Liver (tissue), 9 donors: ENCODE results near the gene PLEK2. TPM values are rescaled to one million over a fixed set of nuclear protein-coding genes. Genes with fewer than 3 reads are reported as not detected.

Experiments used
- DNase-seq: peaks from one replicate; pipeline ENCODE4 v3.0.0-alpha.2; 2017; ENCODE audit warnings: low spot score
- H3K27ac ChIP-seq, 2 donors: one replicate each; pipeline ENCODE4 v1.7.0; 2013; ENCODE audit warnings: inconsistent platforms in 2 of 2, low read length in 2 of 2, control low read depth in 1 of 2, low read depth in 1 of 2, mild to moderate bottlenecking in 1 of 2
- H3K27me3 ChIP-seq, 4 donors: one replicate each; pipeline versions ENCODE4 v1.6.1 to v1.7.0; 2013; ENCODE audit warnings: low read length in 3 of 4, inconsistent platforms in 1 of 4, mild to moderate bottlenecking in 1 of 4, moderate library complexity in 1 of 4; ENCODE audit not compliant: control insufficient read depth in 4 of 4, insufficient read depth in 4 of 4
- H3K36me3 ChIP-seq, 4 donors: one replicate each; pipeline versions ENCODE4 v1.6.1 to v1.7.0; 2013; ENCODE audit warnings: low read length in 3 of 4, mild to moderate bottlenecking in 3 of 4, low read depth in 1 of 4, moderate library complexity in 1 of 4; ENCODE audit not compliant: control insufficient read depth in 4 of 4, insufficient read depth in 3 of 4
- H3K4me1 ChIP-seq, 4 donors: one replicate each; pipeline versions ENCODE4 v1.6.1 to v1.7.0; 2013; ENCODE audit warnings: low read length in 3 of 4, mild to moderate bottlenecking in 3 of 4, moderate library complexity in 1 of 4; ENCODE audit not compliant: control insufficient read depth in 4 of 4, insufficient read depth in 4 of 4
- H3K4me3 ChIP-seq, 3 donors: one replicate each; pipeline versions ENCODE4 v1.6.1 to v1.7.0; 2013; ENCODE audit warnings: low read length in 3 of 3, control low read depth in 1 of 3, low read depth in 1 of 3, mild to moderate bottlenecking in 1 of 3
- H3K9ac ChIP-seq, 2 donors: one replicate each; pipeline ENCODE4 v1.7.0; 2013; ENCODE audit warnings: low read length in 2 of 2, mild to moderate bottlenecking in 2 of 2, moderate library complexity in 2 of 2, control low read depth in 1 of 2, low read depth in 1 of 2
- H3K9me3 ChIP-seq, 4 donors: one replicate each; pipeline versions ENCODE4 v1.6.1 to v1.7.0; 2013; ENCODE audit warnings: low read length in 3 of 4; ENCODE audit not compliant: control insufficient read depth in 4 of 4
- CTCF ChIP-seq: fragments of 150-350 bp; IDR thresholded peaks from 2 replicates; pipeline ENCODE4 v1.5.1; 2017; ENCODE audit warnings: improper control_type of control experiment, low read depth, low read length; ENCODE audit not compliant: missing input control
- EGR1 ChIP-seq, 2 donors: IDR thresholded peaks; 2 replicates each; pipeline ENCODE4 v1.6.1; 2016 to 2018; ENCODE audit warnings: antibody characterized with exemption in 2 of 2, low read depth in 2 of 2
- FOXA1 ChIP-seq: IDR thresholded peaks from 2 replicates; pipeline ENCODE4 v1.6.1; 2016; ENCODE audit warnings: antibody characterized with exemption
- FOXA2 ChIP-seq: IDR thresholded peaks from 2 replicates; pipeline ENCODE4 v1.6.1; 2016; ENCODE audit warnings: antibody characterized with exemption
- GABPA ChIP-seq, 2 donors: IDR thresholded peaks in 1 of 2; conservative IDR thresholded peaks in 1 of 2; 2 replicates each; pipeline ENCODE4 v1.6.1; 2016; ENCODE audit warnings: antibody characterized with exemption in 2 of 2, mild to moderate bottlenecking in 1 of 2, moderate library complexity in 1 of 2
- HNF4A ChIP-seq, 2 donors: conservative IDR thresholded peaks; 2 replicates each; pipeline ENCODE4 v1.6.1; 2016; ENCODE audit warnings: antibody characterized with exemption in 2 of 2, mild to moderate bottlenecking in 2 of 2
- HNF4G ChIP-seq: IDR thresholded peaks from 2 replicates; pipeline ENCODE4 v1.6.1; 2016; ENCODE audit warnings: antibody characterized with exemption
- JUND ChIP-seq, 2 donors: IDR thresholded peaks; 2 replicates each; pipeline ENCODE4 v1.6.1; 2016; ENCODE audit warnings: antibody characterized with exemption in 2 of 2
- NR2F2 ChIP-seq: IDR thresholded peaks from 2 replicates; pipeline ENCODE4 v1.6.1; 2016; ENCODE audit warnings: antibody characterized with exemption
- RAD21 ChIP-seq, 2 donors: IDR thresholded peaks; 2 replicates each; pipeline ENCODE4 v1.6.1; 2016; ENCODE audit warnings: antibody characterized with exemption in 2 of 2, mild to moderate bottlenecking in 2 of 2
- REST ChIP-seq: IDR thresholded peaks from 2 replicates; pipeline ENCODE4 v1.6.1; 2016; ENCODE audit warnings: antibody characterized with exemption, mild to moderate bottlenecking
- RXRA ChIP-seq, 2 donors: IDR thresholded peaks; 2 replicates each; pipeline ENCODE4 v1.6.1; 2017 to 2018; ENCODE audit warnings: antibody characterized with exemption in 2 of 2, mild to moderate bottlenecking in 1 of 2
- SP1 ChIP-seq: IDR thresholded peaks from 2 replicates; pipeline ENCODE4 v1.6.1; 2018; ENCODE audit warnings: antibody characterized with exemption, mild to moderate bottlenecking
- TAF1 ChIP-seq: conservative IDR thresholded peaks from 2 replicates; pipeline ENCODE4 v1.6.1; 2016; ENCODE audit warnings: antibody characterized with exemption, mild to moderate bottlenecking
- YY1 ChIP-seq: IDR thresholded peaks from 2 replicates; pipeline ENCODE4 v1.6.1; 2016; ENCODE audit warnings: antibody characterized with exemption, mild to moderate bottlenecking
- WGBS: extraction: QIAGEN DNeasy Blood & Tissue Kit; methylation state at CpG from one replicate; pipeline ENCODE4 v1.1.7; 2013; 5-methylcytosine and 5-hydroxymethylcytosine counted together
- polyA plus RNA-seq, 2 donors: library from polyadenylated mRNA; stranded (reverse) in 1 of 2; unstranded in 1 of 2; fragments of 200-250 nt in 1 of 2; fragments of >200 nt in 1 of 2; fragmentation: Nextera tagmentation in 1 of 2; extraction: Ambion mirVana in 1 of 2; gene quantifications; one replicate each; pipeline versions ENCODE4 v1.2.1 to v1.2.3, GENCODE V29; 2013 to 2015
- total RNA-seq, 2 donors: library from RNA; depleted of rRNA; stranded (reverse); fragments of >200 nt; gene quantifications; one replicate each; pipeline ENCODE4 v1.2.3, GENCODE V29; 2014
- TF ChIP-seq, protein P1 (sequence below): IDR thresholded peaks from 2 replicates; pipeline ENCODE4 v1.6.1; 2016; ENCODE audit warnings: antibody characterized with exemption
- TF ChIP-seq, protein P2 (sequence below): IDR thresholded peaks from 2 replicates; pipeline ENCODE4 v1.6.1; 2016; ENCODE audit warnings: antibody characterized with exemption
- donor health status: healthy.
- donor health status: healthy.
- donor health status: healthy.
- donor health status: healthy.
- donor health status: healthy.

PLEK2 gene
- total and polyA plus RNA-seq, 4 donors = 6.1 to 17.4 (median 11.2) TPM

DNA sequence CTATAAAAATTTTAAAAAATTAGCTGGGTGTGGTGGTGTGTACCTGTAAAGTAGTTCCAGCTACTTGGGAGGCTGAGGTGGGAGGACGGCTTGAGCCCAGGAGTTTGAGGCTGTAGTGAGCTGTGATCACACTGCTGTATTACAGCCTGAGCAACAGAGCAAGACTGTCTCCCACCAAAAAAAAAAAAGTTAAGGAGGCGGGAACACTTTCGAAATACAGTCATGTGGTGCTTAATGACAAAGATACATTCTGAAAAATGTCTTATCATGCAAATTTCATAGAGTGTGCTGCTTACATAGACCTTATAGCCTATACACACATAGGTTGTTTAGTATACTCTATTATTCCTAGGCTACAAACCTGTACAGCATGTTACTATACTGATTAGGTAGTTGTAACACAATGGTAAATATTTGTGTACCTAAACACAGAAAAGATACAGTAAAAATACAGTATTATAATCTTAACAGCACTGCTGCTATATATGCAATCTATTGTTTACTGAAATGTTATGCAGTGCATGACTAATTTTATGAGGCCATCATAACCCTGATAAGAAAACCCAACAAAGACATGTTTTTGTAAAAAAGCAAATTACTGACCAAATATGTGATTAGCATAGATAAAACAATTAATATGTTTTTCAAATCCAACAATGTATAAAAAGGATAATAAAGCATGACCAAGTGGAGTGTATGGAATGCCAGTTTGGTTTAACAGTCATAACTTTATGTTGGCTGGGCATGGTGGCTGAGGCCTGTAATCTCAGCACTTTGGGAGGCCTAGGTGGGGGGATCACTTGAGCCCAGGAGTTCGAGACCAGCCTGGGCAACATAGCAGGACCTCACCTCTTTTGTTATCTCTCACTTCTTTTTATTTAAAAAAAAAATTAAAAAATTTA is 40.5 kb downstream of the PLEK2 start:
- TF ChIP-seq SP1 (no peak), RXRA (IDR thresholded peaks at IDR 0.05) (no peak), JUND (IDR thresholded peaks at IDR 0.05) (no peak), HNF4G (no peak)
- Histone ChIP-seq H3K4me1 (no peaks in the 10 kb centered on the region), H3K9ac (no peak overlapping the region), H3K9me3 (no peaks in the 10 kb centered on the region), H3K4me3 (no peak overlapping the region), H3K27ac (no peak overlapping the region), H3K36me3 (peaks cover 6 to 60% (median 46%) of the 10 kb centered on the region in 4 donors), H3K27me3 (no peaks in the 10 kb centered on the region)
- no peak for DNase-seq
- 97% methylated on average over 4 of the region's 4 CpGs for WGBS

GRCh38 chr14:67370830-67371229 is 41.1 kb downstream of the PLEK2 start:
- no peak overlapping the region for H3K9ac ChIP-seq
- no peaks in the 10 kb centered on the region for H3K9me3 ChIP-seq
- no peak overlapping the region for H3K27ac ChIP-seq
- H3K4me3 ChIP-seq = no peak overlapping the region
- 96% methylated on average over 5 of the region's 5 CpGs for WGBS
- no peaks in the 10 kb centered on the region for H3K27me3 ChIP-seq
- no peaks in the 10 kb centered on the region for H3K4me1 ChIP-seq
- peaks cover 6 to 60% (median 47%) of the 10 kb centered on the region in 4 donors for H3K36me3 ChIP-seq
- DNase-seq = no peak
- no peak for TF ChIP-seq GABPA (IDR thresholded peaks at IDR 0.05 in 1 of 2, conservative IDR thresholded peaks at IDR 0.05 in 1 of 2)
- TF ChIP-seq TAF1 = no peak
- no peak for TF ChIP-seq JUND (IDR thresholded peaks at IDR 0.05)
- TF ChIP-seq HNF4G = no peak
- TF ChIP-seq, protein P1, sequence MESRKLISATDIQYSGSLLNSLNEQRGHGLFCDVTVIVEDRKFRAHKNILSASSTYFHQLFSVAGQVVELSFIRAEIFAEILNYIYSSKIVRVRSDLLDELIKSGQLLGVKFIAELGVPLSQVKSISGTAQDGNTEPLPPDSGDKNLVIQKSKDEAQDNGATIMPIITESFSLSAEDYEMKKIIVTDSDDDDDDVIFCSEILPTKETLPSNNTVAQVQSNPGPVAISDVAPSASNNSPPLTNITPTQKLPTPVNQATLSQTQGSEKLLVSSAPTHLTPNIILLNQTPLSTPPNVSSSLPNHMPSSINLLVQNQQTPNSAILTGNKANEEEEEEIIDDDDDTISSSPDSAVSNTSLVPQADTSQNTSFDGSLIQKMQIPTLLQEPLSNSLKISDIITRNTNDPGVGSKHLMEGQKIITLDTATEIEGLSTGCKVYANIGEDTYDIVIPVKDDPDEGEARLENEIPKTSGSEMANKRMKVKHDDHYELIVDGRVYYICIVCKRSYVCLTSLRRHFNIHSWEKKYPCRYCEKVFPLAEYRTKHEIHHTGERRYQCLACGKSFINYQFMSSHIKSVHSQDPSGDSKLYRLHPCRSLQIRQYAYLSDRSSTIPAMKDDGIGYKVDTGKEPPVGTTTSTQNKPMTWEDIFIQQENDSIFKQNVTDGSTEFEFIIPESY = no peak
- TF ChIP-seq, protein P2, sequence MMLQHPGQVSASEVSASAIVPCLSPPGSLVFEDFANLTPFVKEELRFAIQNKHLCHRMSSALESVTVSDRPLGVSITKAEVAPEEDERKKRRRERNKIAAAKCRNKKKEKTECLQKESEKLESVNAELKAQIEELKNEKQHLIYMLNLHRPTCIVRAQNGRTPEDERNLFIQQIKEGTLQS = no peak
- TF ChIP-seq YY1 = no peak
- TF ChIP-seq SP1 = no peak
- no peak for TF ChIP-seq RAD21 (IDR thresholded peaks at IDR 0.05)
- TF ChIP-seq REST = no peak
- no peak for TF ChIP-seq EGR1 (IDR thresholded peaks at IDR 0.05; ENCODE audit: low read depth in 2 of 2)
- TF ChIP-seq FOXA1 = no peak
- TF ChIP-seq NR2F2 = no peak
- TF ChIP-seq CTCF = no peak
- no peak for TF ChIP-seq RXRA (IDR thresholded peaks at IDR 0.05)
- TF ChIP-seq FOXA2 = no peak
- TF ChIP-seq HNF4A (conservative IDR thresholded peaks at IDR 0.05) = no peak
